Endothelial cell (in vitro differentiated cells): ENCODE data around the gene VAV2. TPM values are rescaled to one million over a fixed set of nuclear protein-coding genes. Genes with fewer than 3 reads are reported as not detected.

Experiments
- DNase-seq: peaks from one replicate; pipeline ENCODE4 v3.0.0; 2021; ENCODE audit warnings: low spot score
- H3K27ac Mint-ChIP-seq: one replicate; pipeline ENCODE4 v1.8.0; 2021; ENCODE audit warnings: mixed read lengths, inconsistent platforms; ENCODE audit not compliant: unreplicated experiment
- H3K27me3 Mint-ChIP-seq: one replicate; pipeline ENCODE4 v1.8.0; 2021; ENCODE audit warnings: mild to moderate bottlenecking, moderate library complexity, mixed read lengths, inconsistent platforms; ENCODE audit not compliant: unreplicated experiment
- H3K36me3 Mint-ChIP-seq: one replicate; pipeline ENCODE4 v1.8.0; 2021; ENCODE audit warnings: mild to moderate bottlenecking, low read depth, mixed read lengths, inconsistent platforms; ENCODE audit not compliant: unreplicated experiment
- H3K4me1 Mint-ChIP-seq: one replicate; pipeline ENCODE4 v1.8.0; 2021; ENCODE audit warnings: mild to moderate bottlenecking, mixed read lengths, inconsistent platforms; ENCODE audit not compliant: unreplicated experiment
- H3K4me3 Mint-ChIP-seq: one replicate; pipeline ENCODE4 v1.8.0; 2021; ENCODE audit warnings: mild to moderate bottlenecking, mixed read lengths, inconsistent platforms; ENCODE audit not compliant: unreplicated experiment
- H3K9me3 Mint-ChIP-seq: one replicate; pipeline ENCODE4 v1.8.0; 2021; ENCODE audit warnings: mixed read lengths, inconsistent platforms; ENCODE audit not compliant: unreplicated experiment
- CTCF ChIP-seq: fragments of 200-600 bp; sonication (generic); IDR thresholded peaks from one replicate; pipeline ENCODE4 v1.5.0; 2021; ENCODE audit warnings: antibody characterized with exemption; ENCODE audit not compliant: unreplicated experiment
- total RNA-seq: library from RNA; stranded (reverse); fragmentation: NEBNext Ultra II Directional; extraction: Animal tissue kit (Norgen Biotek cat#: 25700); gene quantifications from one replicate; pipeline ENCODE4 v1.2.1, GENCODE V29; 2021; ENCODE audit not compliant: unreplicated experiment

VAV2 gene
- total RNA-seq, 1 donor from 2014 or later: 27.2 TPM

- Mint-ChIP-seq H3K36me3 (no peaks in the 10 kb centered on the region), H3K27ac (no peak overlapping the region), H3K4me3 (no peak overlapping the region), H3K27me3 (peaks cover 3% of the 10 kb centered on the region), H3K4me1 (peaks cover 34% of the 10 kb centered on the region), H3K9me3 (no peaks in the 10 kb centered on the region)
- DNase-seq: no peak
- no peak for TF ChIP-seq CTCF
These were observed 15.8 kb downstream of the VAV2 start for GRCh38 chr9:133976191-133976861.

GRCh38 chr9:133975511-133975910, 16.6 kb downstream of the VAV2 start:
- H3K4me1 Mint-ChIP-seq: peaks cover 28% of the 10 kb centered on the region
- no peak for TF ChIP-seq CTCF
- H3K9me3 Mint-ChIP-seq: no peaks in the 10 kb centered on the region
- DNase-seq: no peak
- peak overlapping the region; percentile 42 for H3K27ac Mint-ChIP-seq
- H3K4me3 Mint-ChIP-seq: no peak overlapping the region
- peaks cover 3% of the 10 kb centered on the region for H3K27me3 Mint-ChIP-seq
- H3K36me3 Mint-ChIP-seq: no peaks in the 10 kb centered on the region

- Mint-ChIP-seq H3K27ac (no peak overlapping the region), H3K27me3 (peaks cover 3% of the 10 kb centered on the region), H3K4me1 (peaks cover 25% of the 10 kb centered on the region), H3K36me3 (no peaks in the 10 kb centered on the region), H3K4me3 (no peak overlapping the region), H3K9me3 (no peaks in the 10 kb centered on the region)
- no peak for DNase-seq
- TF ChIP-seq CTCF: no peak
These were observed 17.3 kb downstream of the VAV2 start for GRCh38 chr9:133974631-133975341.

GRCh38 chr9:133973791-133974630, 18.1 kb downstream of the VAV2 start:
- Mint-ChIP-seq H3K36me3 (no peaks in the 10 kb centered on the region), H3K27me3 (peaks cover 3% of the 10 kb centered on the region), H3K4me1 (peaks cover 20% of the 10 kb centered on the region), H3K4me3 (no peak overlapping the region), H3K27ac (no peak overlapping the region), H3K9me3 (no peaks in the 10 kb centered on the region)
- no peak for TF ChIP-seq CTCF
- DNase-seq: no peak
